GM23248 (cell line): ENCODE results near the gene FRAS1.

Experiments used
- EZH2 ChIP-seq: fragments of 200-600 bp; sonication (generic); IDR thresholded peaks from 2 replicates; pipeline ENCODE4 v1.6.1; 2018; ENCODE audit warnings: antibody characterized with exemption, mild to moderate bottlenecking; ENCODE audit not compliant: insufficient read depth, poor library complexity, severe bottlenecking
- EZH2phosphoT487 ChIP-seq: fragments of 200-600 bp; sonication (generic); IDR thresholded peaks from 2 replicates; pipeline ENCODE4 v1.6.1; 2018; ENCODE audit warnings: antibody characterized with exemption, moderate library complexity, mild to moderate bottlenecking, low read depth; ENCODE audit not compliant: insufficient read depth

GRCh38 chr4:78169728-78170127, 112.6 kb downstream of the FRAS1 start:
- TF ChIP-seq EZH2, result no peak
- no peak for TF ChIP-seq EZH2phosphoT487
